Lower leg skin (tissue), 4 donors: ENCODE results near the gene PLCG1. TPM values are rescaled to one million over a fixed set of nuclear protein-coding genes. Genes with fewer than 3 reads are reported as not detected.

Experiments
- DNase-seq, 2 donors: peaks; one replicate each; pipeline ENCODE4 v3.0.0-alpha.2; 2019; ENCODE audit warnings: low spot score in 2 of 2
- H3K4me3 ChIP-seq: fragments of 200-600 bp; sonication (generic); 2 replicates; pipeline ENCODE4 v1.5.1; 2017; ENCODE audit warnings: mild to moderate bottlenecking, low read depth; ENCODE audit not compliant: poor library complexity, severe bottlenecking
- POLR2A ChIP-seq, 2 donors: fragments of 450-650 bp; IDR thresholded peaks; one replicate each; pipeline ENCODE4 v1.6.1; 2016 to 2017; ENCODE audit warnings: antibody characterized with exemption in 2 of 2, mild to moderate bottlenecking in 1 of 2, moderate library complexity in 1 of 2
- WGBS, 2 donors: methylation state at CpG; one replicate each; pipeline ENCODE4 v1.1.5; 2018; 5-methylcytosine and 5-hydroxymethylcytosine counted together
- intact Hi-C: fragments of 100-400 bp; cut with DNase I; formaldehyde crosslinking; loops from one replicate; pipeline ENCODE4 v1.15.0; 2023; ENCODE audit warnings: low total_unique reads
- total RNA-seq, 4 donors: library from RNA; depleted of rRNA; stranded (reverse); fragments of >200 nt; gene quantifications; one replicate each; pipeline ENCODE4 v1.1.0, GENCODE V29; 2016
- TF ChIP-seq, protein P1 (sequence below), 3 donors: fragments of 450-650 bp; IDR thresholded peaks; one replicate each; pipeline ENCODE4 v1.5.1; 2016; ENCODE audit warnings: antibody characterized with exemption in 3 of 3, mild to moderate bottlenecking in 3 of 3, moderate library complexity in 2 of 3

PLCG1 gene
- total RNA-seq, 4 donors from 2014 or later, result 59.0 to 138 (median 72.5) TPM

- TF ChIP-seq, protein P1, sequence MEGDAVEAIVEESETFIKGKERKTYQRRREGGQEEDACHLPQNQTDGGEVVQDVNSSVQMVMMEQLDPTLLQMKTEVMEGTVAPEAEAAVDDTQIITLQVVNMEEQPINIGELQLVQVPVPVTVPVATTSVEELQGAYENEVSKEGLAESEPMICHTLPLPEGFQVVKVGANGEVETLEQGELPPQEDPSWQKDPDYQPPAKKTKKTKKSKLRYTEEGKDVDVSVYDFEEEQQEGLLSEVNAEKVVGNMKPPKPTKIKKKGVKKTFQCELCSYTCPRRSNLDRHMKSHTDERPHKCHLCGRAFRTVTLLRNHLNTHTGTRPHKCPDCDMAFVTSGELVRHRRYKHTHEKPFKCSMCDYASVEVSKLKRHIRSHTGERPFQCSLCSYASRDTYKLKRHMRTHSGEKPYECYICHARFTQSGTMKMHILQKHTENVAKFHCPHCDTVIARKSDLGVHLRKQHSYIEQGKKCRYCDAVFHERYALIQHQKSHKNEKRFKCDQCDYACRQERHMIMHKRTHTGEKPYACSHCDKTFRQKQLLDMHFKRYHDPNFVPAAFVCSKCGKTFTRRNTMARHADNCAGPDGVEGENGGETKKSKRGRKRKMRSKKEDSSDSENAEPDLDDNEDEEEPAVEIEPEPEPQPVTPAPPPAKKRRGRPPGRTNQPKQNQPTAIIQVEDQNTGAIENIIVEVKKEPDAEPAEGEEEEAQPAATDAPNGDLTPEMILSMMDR (IDR thresholded peaks at IDR 0.05), result no peak
- no peak for TF ChIP-seq POLR2A (IDR thresholded peaks at IDR 0.05)
- DNase-seq, result no peak
- intact Hi-C loops, result no loop called here
- WGBS, 2 donors, result 37 to 44% methylated on average over 13 of the region's 13 CpGs
- no peak overlapping the region for H3K4me3 ChIP-seq
These were observed 2.0 kb upstream of the PLCG1 start for GRCh38 chr20:41135187-41135887.

DNA sequence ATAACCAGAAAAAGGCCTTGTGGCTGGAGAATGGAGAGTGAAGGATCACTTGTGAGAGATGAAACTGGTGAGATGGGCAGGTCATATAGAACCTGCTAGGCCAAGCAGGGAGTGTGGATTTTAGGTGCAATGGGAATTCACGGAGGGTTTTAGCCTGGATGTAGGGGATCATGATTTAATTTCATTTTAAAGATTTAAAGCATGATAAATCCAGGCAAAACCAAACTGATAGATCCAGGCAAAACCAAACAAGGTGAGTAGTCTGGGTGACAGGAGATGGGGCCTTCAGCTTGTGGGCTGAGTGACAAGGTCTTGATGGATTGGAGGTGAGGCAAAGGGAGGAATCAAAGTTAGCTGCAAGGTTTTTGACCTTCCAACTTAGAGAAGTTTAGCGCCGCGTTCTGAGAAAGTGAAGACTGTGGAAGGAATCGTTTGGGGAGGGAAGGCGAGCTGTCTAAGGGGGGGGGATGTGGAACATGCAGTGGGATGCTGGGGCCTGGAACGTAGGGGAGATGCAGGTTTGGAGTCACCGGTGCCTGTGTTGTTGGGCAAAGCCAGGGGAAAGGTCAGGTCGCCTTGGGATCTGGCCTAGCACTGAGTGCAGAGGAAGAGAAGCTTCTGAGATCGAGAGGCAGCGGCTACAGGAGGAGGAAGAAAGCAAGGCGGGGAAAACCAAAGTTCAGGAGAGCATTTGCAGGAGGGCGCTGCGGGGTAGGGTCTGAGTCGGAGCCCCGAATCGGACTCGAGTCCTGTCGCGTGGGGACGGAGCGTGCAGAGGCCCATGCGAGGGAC lies 1.3 kb upstream of the PLCG1 start:
- intact Hi-C loops, result no loop called here
- TF ChIP-seq, protein P1 (IDR thresholded peaks at IDR 0.05), result no peak
- no peak for TF ChIP-seq POLR2A (IDR thresholded peaks at IDR 0.05)
- 45 to 60% methylated on average over 15 to 23 of the region's 23 CpGs for WGBS, 2 donors
- peak overlapping the region; percentile 80 for H3K4me3 ChIP-seq
- no peak for DNase-seq

- DNase-seq, result peak; percentile 61 to 94
- TF ChIP-seq POLR2A (IDR thresholded peaks at IDR 0.05), result no peak
- TF ChIP-seq, protein P1 (IDR thresholded peaks at IDR 0.05), result no peak
- intact Hi-C loops, result no loop called here
- H3K4me3 ChIP-seq, result peak overlapping the region; percentile 80
- 0 to 3% methylated on average over 6 to 25 of the region's 66 CpGs for WGBS, 2 donors
These were observed 501 bp downstream of the PLCG1 start for GRCh38 chr20:41137614-41138474.

- TF ChIP-seq, protein P1 (IDR thresholded peaks at IDR 0.05), result no peak
- TF ChIP-seq POLR2A (IDR thresholded peaks at IDR 0.05), result no peak
- DNase-seq, result no peak
- WGBS, 2 donors, result 23 to 38% methylated on average over 12 of the region's 12 CpGs
- peak overlapping the region; percentile 80 for H3K4me3 ChIP-seq
- intact Hi-C loops, result no loop called here
These were observed 1.3 kb downstream of the PLCG1 start for GRCh38 chr20:41138475-41139226.
